Loucy (cell line): ENCODE measurements around the gene C1QL1.

Experiments
- H2AFZ ChIP-seq: fragments of 200-600 bp; sonication (generic); 2 replicates; pipeline ENCODE4 v1.6.0; 2016; ENCODE audit warnings: antibody characterized with exemption, mild to moderate bottlenecking, low read length, moderate library complexity
- H3F3A ChIP-seq: fragments of 200-600 bp; 2 replicates; pipeline ENCODE4 v1.6.0; 2016; ENCODE audit warnings: antibody characterized with exemption, low read depth, mild to moderate bottlenecking
- H3K27me3 ChIP-seq: fragments of 200-600 bp; sonication (generic); 2 replicates; pipeline ENCODE4 v1.6.1; 2014; ENCODE audit warnings: low read length, mild to moderate bottlenecking; ENCODE audit not compliant: insufficient read depth, poor library complexity, severe bottlenecking
- H3K36me3 ChIP-seq: fragments of 200-600 bp; sonication (generic); 2 replicates; pipeline ENCODE4 v1.6.1; 2016; ENCODE audit warnings: low read length; ENCODE audit not compliant: insufficient read depth
- H3K4me1 ChIP-seq: fragments of 200-600 bp; sonication (generic); 2 replicates; pipeline ENCODE4 v1.5.1; 2014; ENCODE audit warnings: low read length, mild to moderate bottlenecking; ENCODE audit not compliant: insufficient read depth, poor library complexity, severe bottlenecking
- H3K4me2 ChIP-seq: fragments of 200-600 bp; sonication (generic); 2 replicates; pipeline ENCODE4 v1.6.0; 2014; ENCODE audit warnings: antibody characterized with exemption, low read length, low read depth, mild to moderate bottlenecking; ENCODE audit not compliant: poor library complexity, severe bottlenecking
- H3K4me3 ChIP-seq: fragments of 200-600 bp; sonication (generic); 2 replicates; pipeline ENCODE4 v1.5.1; 2014; ENCODE audit warnings: low read length, mild to moderate bottlenecking, mixed read lengths; ENCODE audit not compliant: poor library complexity, severe bottlenecking
- H3K79me2 ChIP-seq: fragments of 200-600 bp; sonication (generic); 2 replicates; pipeline ENCODE4 v1.6.1; 2014; ENCODE audit warnings: low read length; ENCODE audit not compliant: insufficient read depth
- H3K9ac ChIP-seq: fragments of 200-600 bp; sonication (generic); 2 replicates; pipeline ENCODE4 v1.6.0; 2014; ENCODE audit warnings: mild to moderate bottlenecking, low read depth, low read length, moderate library complexity; ENCODE audit not compliant: poor library complexity, severe bottlenecking
- H3K9me2 ChIP-seq: fragments of 200-600 bp; sonication (generic); replicated peaks from 2 replicates; pipeline ENCODE4 v1.6.1; 2016; ENCODE audit warnings: low read depth, low read length, mixed read lengths
- H3K9me3 ChIP-seq: fragments of 200-600 bp; sonication (generic); 2 replicates; pipeline ENCODE4 v1.6.1; 2014; ENCODE audit warnings: mild to moderate bottlenecking, antibody characterized with exemption, low read length, low read depth; ENCODE audit not compliant: insufficient read depth
- H4K20me1 ChIP-seq: fragments of 200-600 bp; sonication (generic); 2 replicates; pipeline ENCODE4 v1.6.0; 2014; ENCODE audit warnings: antibody characterized with exemption, low read length, mild to moderate bottlenecking; ENCODE audit not compliant: insufficient read depth, poor library complexity, severe bottlenecking
- CTCF ChIP-seq: fragments of 200-600 bp; sonication (generic); conservative IDR thresholded peaks from 2 replicates; pipeline ENCODE4 v1.5.1; 2014; ENCODE audit warnings: mild to moderate bottlenecking, antibody characterized with exemption, low read length
- EZH2phosphoT487 ChIP-seq: fragments of 200-600 bp; IDR thresholded peaks from 2 replicates; pipeline ENCODE4 v1.6.1; 2018; ENCODE audit warnings: antibody characterized with exemption, mild to moderate bottlenecking, moderate library complexity, borderline replicate concordance

The C1QL1 gene

GRCh38 chr17:44931376-44931775 lies 36.7 kb downstream of the C1QL1 start:
- Histone ChIP-seq H3K36me3 (peaks cover 99% of the 10 kb centered on the region; the same call in 1 of the 2 replicates), H3K4me3 (no peak overlapping the region), H3K9me3 (no peaks in the 10 kb centered on the region), H3K9me2 (no peaks in the 10 kb centered on the region), H3F3A (no peaks in the 10 kb centered on the region), H3K27me3 (no peaks in the 10 kb centered on the region), H4K20me1 (no peaks in the 10 kb centered on the region), H3K4me2 (no peak overlapping the region), H3K4me1 (no peaks in the 10 kb centered on the region), H3K79me2 (peaks cover 19% of the 10 kb centered on the region; the same call in 1 of the 2 replicates), H3K9ac (no peak overlapping the region), H2AFZ (no peak overlapping the region)
- TF ChIP-seq EZH2phosphoT487 (no peak), CTCF (no peak)

GRCh38 chr17:44930667-44931066 lies 37.4 kb downstream of the C1QL1 start:
- no peaks in the 10 kb centered on the region for H4K20me1 ChIP-seq
- H3K9me2 ChIP-seq: no peaks in the 10 kb centered on the region
- H3K79me2 ChIP-seq: peaks cover 12% of the 10 kb centered on the region; the same call in 1 of the 2 replicates
- no peak overlapping the region for H3K4me3 ChIP-seq
- no peaks in the 10 kb centered on the region for H3K4me1 ChIP-seq
- H3K36me3 ChIP-seq: peaks cover 99% of the 10 kb centered on the region; the same call in 1 of the 2 replicates
- no peak for TF ChIP-seq CTCF
- TF ChIP-seq EZH2phosphoT487: no peak
- H3F3A ChIP-seq: no peaks in the 10 kb centered on the region
- no peaks in the 10 kb centered on the region for H3K9me3 ChIP-seq
- H3K4me2 ChIP-seq: no peak overlapping the region
- H3K27me3 ChIP-seq: no peaks in the 10 kb centered on the region
- H3K9ac ChIP-seq: no peak overlapping the region
- no peak overlapping the region for H2AFZ ChIP-seq

- no peaks in the 10 kb centered on the region for H4K20me1 ChIP-seq
- no peaks in the 10 kb centered on the region for H3K4me1 ChIP-seq
- H3K4me2 ChIP-seq: no peak overlapping the region
- H3K9ac ChIP-seq: no peak overlapping the region
- no peak for TF ChIP-seq EZH2phosphoT487
- TF ChIP-seq CTCF: no peak
- no peaks in the 10 kb centered on the region; the same call in 1 of the 2 replicates for H3K79me2 ChIP-seq
- H3K27me3 ChIP-seq: no peaks in the 10 kb centered on the region
- no peaks in the 10 kb centered on the region for H3K9me3 ChIP-seq
- H3F3A ChIP-seq: 0 out of 2 replicates have a peak, but pooled peaks cover 3% of the 10 kb centered on the region
- no peak overlapping the region for H2AFZ ChIP-seq
- no peaks in the 10 kb centered on the region for H3K9me2 ChIP-seq
- H3K4me3 ChIP-seq: no peak overlapping the region
- H3K36me3 ChIP-seq: peaks cover 86% of the 10 kb centered on the region; the same call in 1 of the 2 replicates
Measured at GRCh38 chr17:44928950-44929720, 39.0 kb downstream of the C1QL1 start.
